Measurements from ENCODE around the gene PCDHGA1.
"Not testable (repeated sequence)": the region's sequence is repeated elsewhere in the genome, so short reads cannot be mapped to it uniquely, and the experiment has no call there.

The PCDHGA1 gene

GRCh38 chr5:141393267-141393666, 63.0 kb downstream of the PCDHGA1 start:
- H3K9me3 ChIP-seq (ENCODE audit: insufficient read depth, low read length) = no peaks in the 10 kb centered on the region; the same call in 1 of the 2 replicates
- H2AFZ ChIP-seq (ENCODE audit: low read depth, low read length, severe bottlenecking) = no peak overlapping the region
- no peaks in the 10 kb centered on the region for H3K36me3 ChIP-seq (ENCODE audit: low read length)
- no peaks in the 10 kb centered on the region for H4K20me1 ChIP-seq (ENCODE audit: low read depth, low read length)
- H3K27me3 ChIP-seq (ENCODE audit: low read length) = no peaks in the 10 kb centered on the region
- no peak overlapping the region for H3K4me3 ChIP-seq (ENCODE audit: insufficient read depth, low read length, poor library complexity, severe bottlenecking)
- H3K9me2 ChIP-seq (replicated peaks; ENCODE audit: insufficient read depth, low read length) = no peaks in the 10 kb centered on the region
- no peak overlapping the region for H3K27ac ChIP-seq (ENCODE audit: low read depth, low read length)
- H3K79me2 ChIP-seq (ENCODE audit: insufficient read depth, low read length) = no peaks in the 10 kb centered on the region
- H3K9ac ChIP-seq (ENCODE audit: low read length) = no peak overlapping the region
- no peaks in the 10 kb centered on the region; the same call in none of the 2 replicates for H3F3A ChIP-seq (ENCODE audit: insufficient read depth)
- H3K4me2 ChIP-seq (ENCODE audit: low read depth, low read length, poor library complexity, severe bottlenecking) = no peak overlapping the region
- TF ChIP-seq EZH2phosphoT487 (conservative IDR thresholded peaks at IDR 0.05; ENCODE audit: low read length) (no peak), CTCF (IDR thresholded peaks at IDR 0.05; ENCODE audit: insufficient read depth, low read length, poor library complexity, severe bottlenecking) (no peak)

DNA sequence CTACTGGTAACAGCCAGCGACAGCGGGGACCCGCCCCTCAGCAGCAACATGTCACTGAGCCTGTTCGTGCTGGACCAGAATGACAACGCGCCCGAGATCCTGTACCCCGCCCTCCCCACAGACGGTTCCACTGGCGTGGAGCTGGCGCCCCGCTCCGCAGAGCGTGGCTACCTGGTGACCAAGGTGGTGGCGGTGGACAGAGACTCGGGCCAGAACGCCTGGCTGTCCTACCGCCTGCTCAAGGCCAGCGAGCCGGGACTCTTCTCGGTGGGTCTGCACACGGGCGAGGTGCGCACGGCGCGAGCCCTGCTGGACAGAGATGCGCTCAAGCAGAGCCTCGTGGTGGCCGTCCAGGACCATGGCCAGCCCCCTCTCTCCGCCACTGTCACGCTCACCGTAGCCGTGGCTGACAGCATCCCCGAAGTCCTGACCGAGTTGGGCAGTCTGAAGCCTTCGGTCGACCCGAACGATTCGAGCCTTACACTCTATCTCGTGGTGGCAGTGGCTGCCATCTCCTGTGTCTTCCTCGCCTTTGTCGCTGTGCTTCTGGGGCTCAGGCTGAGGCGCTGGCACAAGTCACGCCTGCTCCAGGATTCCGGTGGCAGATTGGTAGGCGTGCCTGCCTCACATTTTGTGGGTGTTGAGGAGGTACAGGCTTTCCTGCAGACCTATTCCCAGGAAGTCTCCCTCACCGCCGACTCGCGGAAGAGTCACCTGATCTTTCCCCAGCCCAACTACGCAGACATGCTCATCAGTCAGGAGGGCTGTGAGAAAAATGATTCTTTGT, 64.3 kb downstream of the PCDHGA1 start:
- not testable (repeated sequence) for H3F3A ChIP-seq (ENCODE audit: insufficient read depth); H3K9ac ChIP-seq (ENCODE audit: low read length); H3K27me3 ChIP-seq (ENCODE audit: low read length); H3K4me2 ChIP-seq (ENCODE audit: low read depth, low read length, poor library complexity, severe bottlenecking); H3K79me2 ChIP-seq (ENCODE audit: insufficient read depth, low read length); H3K4me3 ChIP-seq (ENCODE audit: insufficient read depth, low read length, poor library complexity, severe bottlenecking); H2AFZ ChIP-seq (ENCODE audit: low read depth, low read length, severe bottlenecking); H4K20me1 ChIP-seq (ENCODE audit: low read depth, low read length); H3K36me3 ChIP-seq (ENCODE audit: low read length); H3K9me2 ChIP-seq (replicated peaks; ENCODE audit: insufficient read depth, low read length); H3K27ac ChIP-seq (ENCODE audit: low read depth, low read length)
- H3K9me3 ChIP-seq (ENCODE audit: insufficient read depth, low read length) = peaks cover 12% of the 10 kb centered on the region; the same call in 1 of the 2 replicates

DNA sequence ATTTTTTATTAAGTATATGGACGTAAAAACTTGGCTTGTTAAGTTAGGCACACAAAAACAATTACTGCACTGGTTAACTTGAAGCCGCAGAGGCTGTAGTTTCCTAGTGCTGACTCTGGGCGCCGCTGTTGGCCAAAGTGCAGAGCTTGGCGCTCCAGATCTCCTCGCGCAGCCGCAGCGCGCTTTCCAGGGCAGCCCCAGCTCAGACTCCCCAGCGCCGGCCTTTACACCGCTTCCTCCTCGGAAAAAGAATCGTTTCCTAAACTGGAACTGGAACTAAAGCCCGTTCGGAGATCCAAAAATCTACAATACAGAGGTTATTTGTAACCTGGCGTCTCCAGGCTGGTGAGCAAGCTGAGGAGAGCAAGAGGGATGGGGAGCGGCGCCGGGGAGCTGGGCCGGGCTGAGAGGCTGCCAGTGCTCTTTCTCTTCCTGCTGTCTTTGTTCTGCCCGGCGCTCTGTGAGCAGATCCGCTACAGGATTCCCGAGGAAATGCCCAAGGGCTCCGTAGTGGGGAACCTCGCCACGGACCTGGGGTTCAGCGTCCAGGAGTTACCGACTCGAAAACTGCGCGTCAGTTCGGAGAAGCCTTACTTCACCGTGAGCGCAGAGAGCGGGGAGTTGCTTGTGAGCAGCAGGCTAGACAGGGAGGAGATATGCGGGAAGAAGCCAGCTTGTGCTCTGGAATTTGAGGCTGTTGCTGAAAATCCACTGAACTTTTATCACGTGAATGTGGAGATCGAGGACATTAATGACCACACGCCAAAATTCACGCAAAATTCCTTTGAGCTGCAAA, 67.6 kb downstream of the PCDHGA1 start, which contains the start of gene PCDHGB5:
PCDHGB5 (plus strand) TSS at position 192 of the 796 bp plus-strand sequence; CDS start at position 373, 181 bp downstream.
- H3K9ac ChIP-seq (ENCODE audit: low read length); H2AFZ ChIP-seq (ENCODE audit: low read depth, low read length, severe bottlenecking); H3F3A ChIP-seq (ENCODE audit: insufficient read depth); H4K20me1 ChIP-seq (ENCODE audit: low read depth, low read length); H3K27me3 ChIP-seq (ENCODE audit: low read length); H3K79me2 ChIP-seq (ENCODE audit: insufficient read depth, low read length); H3K27ac ChIP-seq (ENCODE audit: low read depth, low read length); H3K9me2 ChIP-seq (replicated peaks; ENCODE audit: insufficient read depth, low read length): not testable (repeated sequence)
- peak within 1 kb of the TSS; percentile 26 for H3K4me2 ChIP-seq (ENCODE audit: low read depth, low read length, poor library complexity, severe bottlenecking)
- peaks cover 21% of the 10 kb centered on the region; the same call in 1 of the 2 replicates for H3K9me3 ChIP-seq (ENCODE audit: insufficient read depth, low read length)
- TF ChIP-seq CTCF (IDR thresholded peaks at IDR 0.05; ENCODE audit: insufficient read depth, low read length, poor library complexity, severe bottlenecking) = peak; percentile 13
- H3K36me3 ChIP-seq (ENCODE audit: low read length) = peaks cover 10% of the 10 kb centered on the region; the same call in 1 of the 2 replicates
- H3K4me3 ChIP-seq (ENCODE audit: insufficient read depth, low read length, poor library complexity, severe bottlenecking) = peak within 1 kb of the TSS; percentile 35

All from SU-DHL-6 (cell line).